Thyroid gland (tissue), 4 donors: ENCODE data around the gene SEMA7A.

Experiments
- CTCF ChIP-seq, 6 experiments: fragments of 200-600 bp in 3 of 6; fragments of 450-650 bp in 3 of 6; sonication (generic) in 3 of 6; IDR thresholded peaks; one replicate each; pipeline ENCODE4 v1.5.1; 2016 to 2019; ENCODE audit warnings: antibody characterized with exemption in 6 of 6, mild to moderate bottlenecking in 2 of 6, inconsistent platforms in 1 of 6, moderate library complexity in 1 of 6
- POLR2A ChIP-seq, 2 donors: fragments of 450-650 bp; IDR thresholded peaks; one replicate each; pipeline ENCODE4 v1.6.1; 2017; ENCODE audit warnings: antibody characterized with exemption in 2 of 2, mild to moderate bottlenecking in 2 of 2, moderate library complexity in 1 of 2

GRCh38 chr15:74380361-74381189, 53.2 kb downstream of the SEMA7A start:
- no peak for TF ChIP-seq CTCF (IDR thresholded peaks at IDR 0.05)
- no peak for TF ChIP-seq POLR2A (IDR thresholded peaks at IDR 0.05)
